ENCODE data around the gene MINDY2. TPM values are rescaled to one million over a fixed set of nuclear protein-coding genes. Genes with fewer than 3 reads are reported as not detected.

MINDY2 gene
- total RNA-seq, 1 donor from 2014 or later = 36.5 TPM

DNA sequence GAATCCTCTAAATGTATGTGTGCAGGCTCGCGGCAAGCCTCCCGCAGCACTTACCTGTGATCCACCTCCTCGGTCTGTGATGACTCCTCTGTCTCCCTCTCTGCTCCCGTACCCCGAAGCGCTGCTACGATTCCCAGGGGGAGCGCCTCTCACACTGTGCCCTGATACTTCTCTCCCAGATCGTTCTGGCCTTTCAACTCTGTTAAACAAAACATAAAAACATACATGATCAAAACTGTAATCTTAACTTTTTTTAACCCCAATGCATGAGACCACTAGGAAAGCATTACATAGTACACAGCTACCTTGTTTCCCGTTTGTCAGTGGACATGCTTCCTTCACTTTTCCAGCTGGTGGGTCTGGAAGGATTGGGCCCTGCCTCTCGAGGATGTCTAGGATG lies 115.8 kb downstream of the MINDY2 start:
- DNase-seq = no peak

DNA sequence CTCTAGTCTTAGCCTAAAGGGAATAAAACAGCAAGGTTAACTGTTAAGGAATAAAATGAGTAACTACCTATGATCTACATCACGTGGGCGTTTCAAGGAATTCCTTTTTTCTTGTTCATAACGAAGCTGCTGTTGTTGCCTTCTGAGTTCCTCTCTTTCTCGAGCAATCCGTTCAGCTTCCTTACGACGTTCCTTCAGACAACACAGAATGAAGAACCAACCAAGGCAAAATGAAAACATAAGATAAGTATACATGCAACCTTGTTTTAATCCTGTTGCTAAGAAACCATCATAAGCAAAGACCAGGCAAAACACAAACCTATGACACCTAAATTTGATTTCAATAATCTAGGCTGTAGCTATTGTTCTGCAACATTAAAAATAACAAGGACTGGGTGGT lies 118.3 kb downstream of the MINDY2 start:
- no peak for DNase-seq

DNA sequence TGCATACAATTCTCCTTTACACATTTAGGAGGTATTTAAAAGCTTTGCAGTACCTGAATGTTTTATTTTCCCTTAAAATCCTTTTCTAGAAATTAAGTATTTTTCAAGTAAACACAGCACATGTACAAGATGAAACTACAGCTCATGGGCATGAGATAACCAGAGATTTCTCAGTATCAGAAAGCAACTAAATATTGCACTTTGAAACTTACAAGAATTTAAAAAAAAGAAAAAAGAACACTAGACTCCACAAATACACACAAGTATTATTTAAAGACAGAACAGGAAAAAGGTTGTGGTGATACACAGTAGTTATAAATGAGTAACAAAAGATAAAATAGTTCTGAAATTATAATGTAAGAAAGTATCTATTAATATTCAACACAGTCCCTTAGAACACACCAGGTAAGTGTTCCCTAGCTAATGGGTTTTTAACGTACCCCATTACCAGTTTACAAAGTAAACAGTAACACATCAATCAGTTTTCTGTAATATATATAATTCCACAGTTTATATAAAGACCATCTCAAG lies 127.1 kb downstream of the MINDY2 start:
- DNase-seq = no peak

DNA sequence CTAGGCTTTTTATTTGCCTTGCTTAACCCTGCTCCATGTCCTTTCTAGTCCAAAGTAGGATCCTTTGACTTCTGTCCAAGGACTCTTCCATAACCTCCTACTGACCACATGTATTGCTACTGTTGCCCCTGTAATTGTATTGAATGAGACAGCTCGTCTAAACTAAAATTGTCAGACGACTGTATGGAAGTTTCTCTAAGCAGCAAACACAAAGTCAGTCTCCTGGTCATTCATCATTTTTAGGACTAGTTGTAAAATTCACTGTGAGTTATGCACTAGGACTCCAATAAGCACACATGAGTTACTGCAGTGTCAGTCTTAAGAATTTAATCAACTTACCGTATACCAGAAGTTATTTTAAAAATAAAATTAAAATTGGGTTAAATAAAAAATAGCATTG lies 129.5 kb downstream of the MINDY2 start:
- no peak for DNase-seq

DNA sequence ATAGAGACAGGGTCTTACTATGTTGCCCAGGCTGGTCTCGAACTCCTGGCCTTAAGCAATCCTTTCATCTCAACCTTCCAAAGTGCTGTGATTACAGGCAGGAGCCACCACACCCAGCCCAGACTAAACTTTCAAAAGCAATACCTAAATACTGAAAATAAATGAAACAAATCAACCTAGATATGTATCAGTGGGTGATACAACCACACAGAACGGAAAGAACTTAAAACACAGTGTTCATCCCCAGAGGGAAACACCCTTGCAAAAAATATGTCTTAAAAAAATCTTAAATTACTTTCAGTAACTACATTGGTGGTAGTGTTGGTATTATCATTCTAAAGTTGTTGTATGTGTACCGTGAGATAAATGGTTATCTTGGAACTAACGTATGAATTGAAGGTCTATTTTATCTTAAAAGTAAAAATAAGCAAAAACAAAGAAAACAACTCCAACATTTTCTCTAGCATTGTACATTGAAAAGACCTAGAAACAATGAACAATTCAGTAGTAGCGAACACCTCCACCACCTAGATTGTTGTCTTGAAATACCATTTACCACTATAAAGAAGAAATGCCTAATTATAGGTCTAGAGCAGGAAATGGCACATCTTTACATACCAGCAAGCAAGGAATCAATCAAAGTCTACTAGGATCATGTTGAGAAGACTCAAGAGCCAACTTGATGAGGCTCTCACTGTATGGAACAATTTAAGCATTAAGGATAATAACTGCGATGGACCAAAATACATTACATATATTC lies 137.6 kb downstream of the MINDY2 start:
- no peak for DNase-seq

DNA sequence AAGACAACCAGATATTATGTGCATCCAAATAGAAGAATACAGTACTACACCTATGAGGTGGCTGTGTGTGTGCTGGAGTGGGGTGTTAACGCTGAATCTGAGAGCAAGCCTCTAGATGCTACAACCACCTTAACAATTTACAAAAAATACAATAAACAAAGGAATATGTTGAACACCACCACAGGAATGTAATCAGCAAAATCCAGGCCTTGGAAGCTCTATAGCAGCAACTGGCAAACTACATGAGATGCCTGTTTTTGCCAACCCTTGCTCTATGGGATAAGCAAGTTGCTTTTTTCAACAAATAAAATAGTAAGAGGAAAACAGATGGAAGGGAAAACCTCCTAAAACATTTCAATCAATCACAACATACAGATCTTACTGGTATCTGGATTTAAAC lies 138.5 kb downstream of the MINDY2 start:
- no peak for DNase-seq

DNA sequence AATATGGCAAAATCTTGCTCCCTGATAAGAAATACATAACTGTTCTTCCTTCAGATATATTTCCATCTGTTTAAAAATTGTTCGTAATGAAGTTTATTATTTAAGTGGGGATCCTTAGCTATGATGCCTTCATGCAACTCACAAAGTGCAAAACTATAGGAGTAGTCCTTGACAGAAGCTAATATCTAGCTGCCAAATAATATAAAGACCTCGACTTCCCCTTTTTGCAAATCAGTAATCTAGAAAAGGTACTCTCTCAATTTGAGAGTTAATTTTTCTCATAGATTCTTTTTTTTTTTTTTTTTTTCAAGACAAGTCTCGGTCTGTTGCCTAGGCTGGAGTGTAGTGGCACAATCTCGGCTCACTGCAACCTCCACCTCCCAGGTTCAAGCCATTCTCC lies 139.4 kb downstream of the MINDY2 start:
- DNase-seq = no peak

Small RNA genes lying within 50 kb of the gene (small RNA-seq; reads per million reads assigned to genes)
- 0.12 reads per million for gene RF00012
- not detected for gene ZNF444P1

Other genes starting within 250 kb of the MINDY2 start
- gene ADAM10, start 21.6 kb upstream of the MINDY2 start, total RNA-seq = 127 TPM
- 96.1 TPM for gene SLTM, start 162.4 kb downstream of the MINDY2 start, total RNA-seq
- gene RNF111, start 216.4 kb downstream of the MINDY2 start, total RNA-seq = 37.1 TPM